WI38 (cell line): ENCODE data around the gene GRXCR2.

Experiments used
- H3K4me3 ChIP-seq: 2 replicates; pipeline ENCODE4 v1.5.1; 2011; ENCODE audit warnings: low read depth, mild to moderate bottlenecking, control low read depth, low read length
- TF ChIP-seq, protein P1 (sequence below): IDR thresholded peaks from 2 replicates; pipeline ENCODE4 v1.5.1; 2012; ENCODE audit warnings: low read depth, mild to moderate bottlenecking, control low read depth, low read length

The GRXCR2 gene, protein sequence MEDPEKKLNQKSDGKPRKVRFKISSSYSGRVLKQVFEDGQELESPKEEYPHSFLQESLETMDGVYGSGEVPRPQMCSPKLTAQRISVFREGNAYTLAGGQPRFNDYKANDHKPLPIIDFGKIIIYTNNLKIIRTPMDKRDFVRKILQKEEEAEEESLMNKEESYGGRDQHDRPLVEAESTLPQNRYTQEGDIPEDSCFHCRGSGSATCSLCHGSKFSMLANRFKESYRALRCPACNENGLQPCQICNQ

GRCh38 chr5:145872914-145873313 is at the start of gene GRXCR2:
Gene GRXCR2 (minus strand): TSS chr5:145873014. CDS start chr5:145872968, 46 bp downstream.
- TF ChIP-seq, protein P1, sequence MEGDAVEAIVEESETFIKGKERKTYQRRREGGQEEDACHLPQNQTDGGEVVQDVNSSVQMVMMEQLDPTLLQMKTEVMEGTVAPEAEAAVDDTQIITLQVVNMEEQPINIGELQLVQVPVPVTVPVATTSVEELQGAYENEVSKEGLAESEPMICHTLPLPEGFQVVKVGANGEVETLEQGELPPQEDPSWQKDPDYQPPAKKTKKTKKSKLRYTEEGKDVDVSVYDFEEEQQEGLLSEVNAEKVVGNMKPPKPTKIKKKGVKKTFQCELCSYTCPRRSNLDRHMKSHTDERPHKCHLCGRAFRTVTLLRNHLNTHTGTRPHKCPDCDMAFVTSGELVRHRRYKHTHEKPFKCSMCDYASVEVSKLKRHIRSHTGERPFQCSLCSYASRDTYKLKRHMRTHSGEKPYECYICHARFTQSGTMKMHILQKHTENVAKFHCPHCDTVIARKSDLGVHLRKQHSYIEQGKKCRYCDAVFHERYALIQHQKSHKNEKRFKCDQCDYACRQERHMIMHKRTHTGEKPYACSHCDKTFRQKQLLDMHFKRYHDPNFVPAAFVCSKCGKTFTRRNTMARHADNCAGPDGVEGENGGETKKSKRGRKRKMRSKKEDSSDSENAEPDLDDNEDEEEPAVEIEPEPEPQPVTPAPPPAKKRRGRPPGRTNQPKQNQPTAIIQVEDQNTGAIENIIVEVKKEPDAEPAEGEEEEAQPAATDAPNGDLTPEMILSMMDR = no peak
- no peak within 1 kb of the TSS for H3K4me3 ChIP-seq

DNA sequence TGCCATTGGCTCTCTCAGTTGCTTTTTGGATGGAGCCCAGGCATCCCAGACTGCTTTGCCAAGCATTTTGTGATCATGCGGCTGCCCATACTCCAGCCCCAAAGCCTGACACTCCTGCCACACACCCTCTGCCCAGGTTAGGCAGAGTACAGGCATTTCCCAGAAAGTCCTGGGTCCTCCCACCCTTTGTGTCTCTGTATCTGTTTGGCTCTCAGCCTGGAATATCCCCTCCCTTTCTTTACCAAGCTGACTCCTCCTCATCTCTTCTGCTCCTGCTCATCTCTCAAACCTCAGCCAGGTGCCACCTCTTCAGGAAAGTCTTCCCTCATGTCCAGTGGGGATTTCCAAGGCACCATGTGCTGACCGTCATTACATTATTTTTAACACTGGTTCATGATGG is 49.2 kb upstream of the GRXCR2 start:
- TF ChIP-seq, protein P1 = no peak
- no peak overlapping the region for H3K4me3 ChIP-seq

DNA sequence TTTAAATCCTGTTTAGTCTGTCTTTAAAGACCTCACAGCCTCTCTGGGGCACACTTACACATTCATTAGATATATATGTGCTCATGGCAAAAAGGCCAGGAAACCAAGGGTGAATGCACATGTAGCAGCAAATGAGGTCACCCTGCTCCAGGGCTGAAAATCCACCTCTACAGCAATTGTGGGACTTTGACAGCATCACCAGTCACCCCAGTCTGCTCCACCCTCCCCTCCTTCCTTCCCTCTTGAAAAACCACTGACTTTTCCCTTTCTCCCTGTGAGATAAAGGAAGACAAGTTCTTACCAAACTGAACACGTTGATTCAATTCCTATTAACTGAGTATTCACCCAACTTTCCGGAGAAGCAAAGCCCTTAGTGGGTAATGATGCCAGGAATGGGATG is 48.4 kb upstream of the GRXCR2 start:
- H3K4me3 ChIP-seq = no peak overlapping the region
- TF ChIP-seq, protein P1 = no peak

DNA sequence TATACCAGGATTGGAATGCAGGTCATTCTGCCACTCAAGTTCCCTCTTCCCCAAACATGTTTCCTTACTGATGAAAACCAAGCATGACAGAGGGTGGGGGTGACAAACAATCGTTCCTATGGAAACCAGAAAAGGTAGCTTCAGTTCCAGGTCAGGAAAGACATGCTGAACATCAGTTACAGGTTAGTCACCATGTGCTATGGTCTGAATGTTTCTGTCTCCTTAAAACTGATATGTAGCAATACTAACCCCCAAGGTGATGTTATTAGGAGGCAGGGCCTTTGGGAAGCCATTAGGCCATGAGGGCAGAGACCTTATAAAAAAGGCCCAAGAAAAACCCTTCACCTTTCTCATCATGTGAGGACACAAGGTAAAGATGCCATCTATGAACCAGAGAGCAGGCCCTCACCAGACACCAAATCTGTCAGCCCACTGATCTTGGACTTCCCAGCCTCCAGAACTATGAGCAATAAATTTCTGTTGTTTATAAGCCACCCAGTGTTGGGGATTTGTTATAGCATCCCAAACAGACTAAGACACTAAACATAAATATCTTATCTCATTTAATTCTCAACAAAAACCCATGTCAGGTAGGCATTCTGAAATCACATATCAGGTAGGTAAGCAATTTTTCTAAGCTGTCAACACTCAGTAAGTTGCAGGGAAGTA is 47.9 kb upstream of the GRXCR2 start:
- TF ChIP-seq, protein P1 = no peak
- H3K4me3 ChIP-seq = no peak overlapping the region

- TF ChIP-seq, protein P1 = no peak
- H3K4me3 ChIP-seq = no peak overlapping the region
Observed at GRCh38 chr5:145919413-145919812, 46.6 kb upstream of the GRXCR2 start.

- TF ChIP-seq, protein P1 = no peak
- no peak overlapping the region for H3K4me3 ChIP-seq
Observed at GRCh38 chr5:145918397-145918796, 45.6 kb upstream of the GRXCR2 start.

GRCh38 chr5:145917288-145917687 is 44.5 kb upstream of the GRXCR2 start:
- no peak overlapping the region for H3K4me3 ChIP-seq
- TF ChIP-seq, protein P1 = no peak
